K562 (cell line): ENCODE data around the gene TBC1D2. TPM values are rescaled to one million over a fixed set of nuclear protein-coding genes. Genes with fewer than 3 reads are reported as not detected.

Experiments used
- ELF1 ChIP-seq: fragments of 200-800 bp; sonication (Bioruptor generic); IDR thresholded peaks from 2 replicates; pipeline ENCODE4 v1.6.1; 2016; ENCODE audit warnings: missing genetic modification characterization, missing compliant biosample characterization
- FOXP4 ChIP-seq: sonication (generic); formaldehyde crosslinking; IDR thresholded peaks from 2 replicates; pipeline ENCODE4 v1.8.0; 2022; ENCODE audit warnings: mild to moderate bottlenecking, missing genetic modification reagents, borderline replicate concordance
- GABPA ChIP-seq: fragments of 200-800 bp; sonication (Bioruptor generic); conservative IDR thresholded peaks from 2 replicates; pipeline ENCODE4 v1.6.1; 2016; ENCODE audit warnings: low read depth, missing genetic modification characterization, missing compliant biosample characterization
- IRF2 ChIP-seq: sonication (generic); formaldehyde crosslinking; IDR thresholded peaks from 2 replicates; pipeline ENCODE4 v1.8.1; 2022; ENCODE audit warnings: mild to moderate bottlenecking, missing genetic modification reagents
- MCM2 ChIP-seq: fragments of 450-650 bp; IDR thresholded peaks from 2 replicates; pipeline ENCODE4 v1.6.1; 2017; ENCODE audit warnings: low read depth, mild to moderate bottlenecking
- MCM7 ChIP-seq, 2 experiments: fragments of 450-650 bp; IDR thresholded peaks; 2 replicates each; pipeline ENCODE4 v1.6.1; 2016 to 2018
- MTA2 ChIP-seq: fragments of 450-650 bp; IDR thresholded peaks from 2 replicates; pipeline ENCODE4 v1.6.1; 2016; ENCODE audit warnings: low read depth
- NONO ChIP-seq, 2 experiments: fragments of 200-400 bp in 1 of 2; fragments of 450-650 bp in 1 of 2; formaldehyde crosslinking in 1 of 2; IDR thresholded peaks; 2 replicates each; pipeline ENCODE4 v1.6.1; 2017; ENCODE audit warnings: low read depth in 2 of 2, mild to moderate bottlenecking in 2 of 2, moderate library complexity in 2 of 2, low read length in 1 of 2
- NR2C2 ChIP-seq, 2 experiments: fragments of 200-800 bp in 1 of 2; sonication (Bioruptor generic) in 1 of 2; sonication (generic) in 1 of 2; formaldehyde crosslinking in 1 of 2; IDR thresholded peaks; 2 replicates each; pipeline versions ENCODE4 v1.6.1 to v1.8.0; 2016 to 2022; ENCODE audit warnings: mild to moderate bottlenecking in 1 of 2, missing compliant biosample characterization in 1 of 2, missing genetic modification characterization in 1 of 2, missing genetic modification reagents in 1 of 2
- PATZ1 ChIP-seq: fragments of 250-450 bp; sonication (Bioruptor Pico); IDR thresholded peaks from 2 replicates; pipeline ENCODE4 v1.5.0; 2020; ENCODE audit warnings: mild to moderate bottlenecking, borderline replicate concordance
- PPARD ChIP-seq: fragments of 250-450 bp; sonication (Bioruptor Pico); IDR thresholded peaks from 2 replicates; pipeline ENCODE4 v1.8.0; 2022; ENCODE audit warnings: inconsistent platforms, mild to moderate bottlenecking, moderate library complexity
- PREB ChIP-seq: sonication (generic); formaldehyde crosslinking; IDR thresholded peaks from 2 replicates; pipeline ENCODE4 v1.8.1; 2023; ENCODE audit warnings: mild to moderate bottlenecking, missing genetic modification reagents
- PRMT5 ChIP-seq: sonication (generic); formaldehyde crosslinking; IDR thresholded peaks from 2 replicates; pipeline ENCODE4 v1.5.0; 2020; ENCODE audit warnings: missing genetic modification reagents
- RAD21 ChIP-seq, 2 experiments: fragments of 250-450 bp in 1 of 2; fragments of 450-650 bp in 1 of 2; sonication (Bioruptor Pico) in 1 of 2; formaldehyde crosslinking in 1 of 2; IDR thresholded peaks in 1 of 2; conservative IDR thresholded peaks in 1 of 2; 2 replicates each; pipeline versions ENCODE4 v1.4.0 to v1.8.0; 2020 to 2022; ENCODE audit warnings: mild to moderate bottlenecking in 2 of 2, moderate library complexity in 1 of 2
- SAP30 ChIP-seq: fragments of 200-600 bp; sonication (generic); IDR thresholded peaks from 2 replicates; pipeline ENCODE4 v1.6.1; 2012; ENCODE audit warnings: borderline replicate concordance, low read depth, mild to moderate bottlenecking, moderate library complexity, low read length, control low read depth, inconsistent platforms; ENCODE audit not compliant: insufficient read depth, poor library complexity, severe bottlenecking
- SRSF9 ChIP-seq: fragments of 200-400 bp; formaldehyde crosslinking; IDR thresholded peaks from 2 replicates; pipeline ENCODE4 v1.6.1; 2017; ENCODE audit warnings: low read depth, low read length, borderline replicate concordance
- ZFP91 ChIP-seq: sonication (generic); formaldehyde crosslinking; IDR thresholded peaks from 2 replicates; pipeline ENCODE4 v1.8.0; 2022; ENCODE audit warnings: mild to moderate bottlenecking, missing genetic modification reagents
- ZNF224 ChIP-seq: sonication (generic); formaldehyde crosslinking; IDR thresholded peaks from 2 replicates; pipeline ENCODE4 v1.8.0; 2022; ENCODE audit warnings: mild to moderate bottlenecking, missing genetic modification reagents
- ZNF395 ChIP-seq: fragments of 200-800 bp; sonication (Bioruptor generic); IDR thresholded peaks from 2 replicates; pipeline ENCODE4 v1.6.1; 2017; ENCODE audit warnings: missing genetic modification characterization, missing compliant biosample characterization
- polyA plus RNA-seq, 8 experiments: library from polyadenylated mRNA; depleted of rRNA in 4 of 8; stranded (reverse) in 5 of 8; unstranded in 3 of 8; fragments of >200 nt; fragmentation: Nextera tagmentation in 2 of 8; fragmentation: Illumina TruSeq in 1 of 8; extraction: Ambion mirVana in 2 of 8; extraction: Trizol in 1 of 8; gene quantifications; 2 replicates each; pipeline versions ENCODE4 v1.2.1 to v1.2.3, GENCODE V29; 2011 to 2014; ENCODE audit warnings: inconsistent platforms in 1 of 8, missing spikeins in 1 of 8
- total RNA-seq, 7 experiments: library from RNA; depleted of rRNA in 6 of 7; stranded (reverse); fragments of >200 nt in 6 of 7; fragmentation: Illumina TruSeq in 2 of 7; extraction: Trizol in 2 of 7; gene quantifications; 2 replicates each; pipeline versions ENCODE4 v1.2.1 to v1.2.3, GENCODE V29; 2011 to 2021; ENCODE audit warnings: low replicate concordance in 1 of 7

Gene TBC1D2
- total and polyA plus RNA-seq, 9 of the 15 experiments (the other 6 are each of a cell fraction or from before 2014, with no cell fraction given): 0.10 to 7.0 (median 2.5) TPM

- TF ChIP-seq ZFP91 (CRISPR knock-in tag) (no peak), NONO (IDR thresholded peaks at IDR 0.05; ENCODE audit: low read depth in 2 of 2, low read length in 1 of 2) (no peak), PATZ1 (CRISPR knock-in tag) (no peak), ZNF224 (0 out of 2 replicates have a peak, but pooled peaks have one; percentile 26), ZNF395 (0 out of 2 replicates have a peak, but pooled peaks have one; percentile 20), IRF2 (CRISPR knock-in tag) (no peak), SAP30 (peak; percentile 71), ELF1 (no peak), MCM7 (IDR thresholded peaks at IDR 0.05) (no peak), PREB (CRISPR knock-in tag) (no peak), SRSF9 (no peak), NR2C2 (CRISPR knock-in tag; IDR thresholded peaks at IDR 0.05) (no peak), NR2C2 (tag; IDR thresholded peaks at IDR 0.05) (no peak), MTA2 (no peak), PPARD (CRISPR knock-in tag) (no peak), GABPA (no peak), MCM2 (no peak), RAD21 (CRISPR knock-in tag; conservative IDR thresholded peaks at IDR 0.05 in 1 of 2, IDR thresholded peaks at IDR 0.05 in 1 of 2) (0 out of 4 replicates have a peak, but pooled peaks of 1 of the 2 experiments have one; percentile 3), FOXP4 (CRISPR knock-in tag) (no peak), PRMT5 (CRISPR knock-in tag) (no peak)
Measured at GRCh38 chr9:98255061-98255577, 330 bp downstream of the TBC1D2 start (continued).
